ENCODE data around the gene BRD7.

Gene BRD7

DNA sequence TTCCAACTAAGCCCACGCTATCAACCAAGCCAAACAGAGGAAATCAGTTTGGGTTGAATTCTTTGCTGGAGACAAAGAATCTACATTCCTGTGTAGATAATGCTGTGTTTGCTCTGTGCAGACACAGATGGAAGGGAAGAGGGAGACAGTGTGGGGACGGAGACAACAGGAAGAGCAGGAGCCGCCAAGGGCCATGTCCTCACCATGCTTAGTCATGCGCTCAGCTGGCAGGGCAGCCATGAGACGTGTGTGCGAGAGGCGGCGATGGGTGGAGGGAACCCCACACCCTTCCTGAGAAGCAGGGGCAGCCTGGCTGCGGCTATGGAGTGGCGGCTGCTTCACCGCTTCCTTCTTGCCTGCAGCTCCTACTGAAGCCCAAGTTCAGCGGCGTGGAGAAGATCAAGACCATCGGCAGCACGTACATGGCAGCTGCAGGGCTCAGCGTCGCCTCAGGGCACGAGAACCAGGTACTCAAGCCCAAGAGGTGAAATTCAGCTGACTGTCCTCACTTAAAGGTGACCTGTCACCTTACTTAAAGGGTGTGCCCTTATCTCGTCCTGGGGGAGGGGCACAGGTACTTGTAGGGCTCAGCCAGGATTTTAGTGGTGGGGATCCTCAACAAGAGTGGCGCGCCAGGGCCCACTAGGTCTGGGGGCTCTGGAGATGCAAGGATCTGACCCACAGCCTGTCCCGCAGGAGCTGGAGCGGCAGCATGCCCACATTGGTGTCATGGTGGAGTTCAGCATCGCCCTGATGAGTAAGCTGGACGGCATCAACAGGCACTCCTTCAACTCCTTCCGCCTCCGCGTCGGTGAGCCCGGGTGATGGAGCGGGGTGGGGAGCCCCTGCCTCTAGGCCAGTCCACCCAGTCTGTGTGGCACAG is 55.0 kb downstream of the BRD7 start:
- H3K4me3 ChIP-seq (ENCODE audit: low read length) = no peak overlapping the region
- DNase-seq (ENCODE audit: low read depth) = no peak
- TF ChIP-seq, protein P1, sequence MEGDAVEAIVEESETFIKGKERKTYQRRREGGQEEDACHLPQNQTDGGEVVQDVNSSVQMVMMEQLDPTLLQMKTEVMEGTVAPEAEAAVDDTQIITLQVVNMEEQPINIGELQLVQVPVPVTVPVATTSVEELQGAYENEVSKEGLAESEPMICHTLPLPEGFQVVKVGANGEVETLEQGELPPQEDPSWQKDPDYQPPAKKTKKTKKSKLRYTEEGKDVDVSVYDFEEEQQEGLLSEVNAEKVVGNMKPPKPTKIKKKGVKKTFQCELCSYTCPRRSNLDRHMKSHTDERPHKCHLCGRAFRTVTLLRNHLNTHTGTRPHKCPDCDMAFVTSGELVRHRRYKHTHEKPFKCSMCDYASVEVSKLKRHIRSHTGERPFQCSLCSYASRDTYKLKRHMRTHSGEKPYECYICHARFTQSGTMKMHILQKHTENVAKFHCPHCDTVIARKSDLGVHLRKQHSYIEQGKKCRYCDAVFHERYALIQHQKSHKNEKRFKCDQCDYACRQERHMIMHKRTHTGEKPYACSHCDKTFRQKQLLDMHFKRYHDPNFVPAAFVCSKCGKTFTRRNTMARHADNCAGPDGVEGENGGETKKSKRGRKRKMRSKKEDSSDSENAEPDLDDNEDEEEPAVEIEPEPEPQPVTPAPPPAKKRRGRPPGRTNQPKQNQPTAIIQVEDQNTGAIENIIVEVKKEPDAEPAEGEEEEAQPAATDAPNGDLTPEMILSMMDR (conservative IDR thresholded peaks at IDR 0.05; ENCODE audit: low read depth, low read length) = no peak

DNA sequence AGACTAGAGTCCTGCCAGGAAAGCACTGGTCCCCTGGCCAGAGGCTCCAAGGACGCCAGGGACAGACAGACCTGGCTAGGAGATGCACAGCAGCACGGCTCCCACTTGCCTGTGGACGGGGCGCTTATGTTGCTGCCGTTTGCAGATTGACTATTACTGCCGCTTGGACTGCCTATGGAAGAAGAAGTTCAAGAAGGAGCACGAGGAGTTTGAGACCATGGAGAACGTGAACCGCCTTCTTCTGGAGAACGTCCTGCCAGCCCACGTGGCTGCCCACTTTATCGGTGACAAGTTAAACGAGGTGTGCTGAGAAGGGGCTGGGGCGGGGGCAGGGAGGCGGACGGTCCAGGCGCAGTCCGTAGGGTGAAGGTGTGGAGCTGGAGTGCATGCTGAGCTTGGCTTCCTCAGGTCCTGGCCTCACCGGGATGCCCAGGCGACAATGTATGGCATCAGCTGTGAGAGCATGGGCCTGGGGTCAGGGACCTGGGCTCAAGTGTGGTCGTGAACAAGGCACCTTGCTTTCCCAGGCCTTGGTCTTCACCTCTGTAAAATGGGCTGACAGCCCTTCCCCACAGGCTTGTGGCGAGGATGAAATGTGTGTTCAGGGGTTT is 56.8 kb downstream of the BRD7 start:
- no peak overlapping the region for H3K4me3 ChIP-seq (ENCODE audit: low read length)
- TF ChIP-seq, protein P1 (conservative IDR thresholded peaks at IDR 0.05; ENCODE audit: low read depth, low read length) = no peak
- DNase-seq (ENCODE audit: low read depth) = no peak

DNA sequence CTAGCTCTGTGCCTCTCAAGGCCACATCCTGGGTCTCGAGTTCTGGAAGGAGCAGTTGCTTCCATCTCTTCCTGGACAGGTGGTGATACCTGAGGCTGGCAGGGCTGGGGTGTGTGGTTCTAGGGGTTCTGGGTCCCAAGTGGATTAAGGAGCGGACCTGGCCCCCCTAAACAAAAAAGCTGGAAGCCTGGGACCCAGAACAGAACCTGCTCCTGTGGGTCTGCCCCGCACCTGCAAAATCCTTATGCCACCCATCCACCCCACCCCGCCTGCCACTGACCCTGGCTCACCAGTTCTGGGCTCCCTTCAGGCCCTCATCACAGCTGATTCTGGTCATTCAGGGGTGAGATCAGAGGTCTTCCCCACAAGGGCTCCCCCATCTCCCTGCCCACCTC is 57.7 kb downstream of the BRD7 start:
- DNase-seq (ENCODE audit: low read depth) = no peak
- TF ChIP-seq, protein P1 (conservative IDR thresholded peaks at IDR 0.05; ENCODE audit: low read depth, low read length) = no peak
- no peak overlapping the region for H3K4me3 ChIP-seq (ENCODE audit: low read length)

DNA sequence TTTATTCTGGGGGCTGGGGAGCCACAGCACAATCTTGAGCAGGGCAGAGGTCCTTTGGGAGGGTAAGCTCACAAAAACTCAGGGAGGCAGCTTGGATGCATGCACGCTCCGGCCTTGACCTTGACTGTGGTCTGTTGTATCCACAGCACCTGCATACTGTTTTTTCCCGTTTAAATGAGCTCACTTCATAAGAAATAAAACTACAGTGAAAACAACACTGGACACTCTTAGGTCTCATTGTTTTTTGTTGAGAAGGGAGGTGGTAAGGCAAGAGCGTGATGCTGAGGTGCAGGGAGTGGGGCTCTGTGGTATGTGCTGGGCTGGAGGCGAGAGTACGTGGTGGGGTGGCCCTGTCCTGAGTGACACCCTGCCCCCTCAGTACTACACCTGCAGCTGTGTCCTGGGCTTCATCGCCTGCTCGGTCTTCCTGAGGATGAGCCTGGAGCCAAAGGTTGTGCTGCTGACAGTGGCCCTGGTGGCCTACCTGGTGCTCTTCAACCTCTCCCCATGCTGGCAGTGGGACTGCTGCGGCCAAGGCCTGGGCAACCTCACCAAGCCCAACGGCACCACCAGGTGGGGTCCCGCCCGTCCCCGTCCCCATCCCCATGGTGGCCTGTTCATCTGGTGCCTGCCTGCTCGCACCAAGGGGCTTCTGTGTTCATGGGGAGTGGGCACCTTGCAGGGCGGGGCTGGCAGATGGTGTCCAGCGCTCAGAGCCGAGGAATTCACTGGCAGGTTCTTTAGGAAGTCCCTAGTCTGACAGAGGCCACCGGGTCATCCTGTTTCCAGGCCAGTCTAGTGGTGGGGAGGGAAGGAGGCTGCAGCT is 58.3 kb downstream of the BRD7 start:
- H3K4me3 ChIP-seq (ENCODE audit: low read length) = no peak overlapping the region
- DNase-seq (ENCODE audit: low read depth) = no peak
- TF ChIP-seq, protein P1 (conservative IDR thresholded peaks at IDR 0.05; ENCODE audit: low read depth, low read length) = no peak

DNA sequence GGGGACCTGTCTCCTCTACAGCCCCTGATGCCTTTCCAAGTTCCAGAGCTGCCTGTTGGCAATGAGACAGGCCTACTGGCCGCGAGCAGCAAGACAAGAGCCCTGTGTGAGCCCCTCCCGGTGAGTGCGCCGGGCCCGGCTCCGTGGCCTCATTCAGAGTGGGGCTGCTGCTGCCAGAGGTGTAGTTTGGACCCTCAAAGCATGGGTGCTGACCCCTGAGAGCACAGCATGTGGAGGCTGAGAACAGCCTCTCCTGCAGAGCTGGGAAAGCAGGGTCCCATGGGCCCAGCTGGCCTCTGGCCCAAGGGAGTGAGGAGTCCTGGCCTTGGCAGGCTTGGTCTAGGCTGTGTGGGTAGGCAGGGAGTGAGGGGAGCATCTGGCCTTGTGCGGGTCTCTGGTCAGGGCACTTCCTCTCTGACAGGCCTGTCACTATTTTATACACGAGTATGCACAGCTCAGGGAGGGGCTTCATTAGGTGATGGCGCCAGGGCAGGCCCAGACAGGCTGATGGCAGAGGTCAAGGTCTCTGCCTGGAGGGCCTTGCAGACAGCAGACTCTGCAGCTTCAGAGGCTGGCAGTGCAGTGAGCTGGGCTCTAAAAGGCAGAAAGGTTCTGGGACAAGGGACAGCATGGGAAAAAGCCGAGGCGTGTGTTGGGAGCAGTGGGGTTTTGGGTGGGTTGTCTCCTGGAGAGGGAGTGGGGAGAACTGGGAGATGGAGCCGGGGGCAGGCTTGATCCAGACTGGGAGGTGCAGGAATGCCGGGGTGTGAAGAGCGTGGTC is 59.1 kb downstream of the BRD7 start:
- TF ChIP-seq, protein P1 (conservative IDR thresholded peaks at IDR 0.05; ENCODE audit: low read depth, low read length) = no peak
- DNase-seq (ENCODE audit: low read depth) = no peak
- no peak overlapping the region for H3K4me3 ChIP-seq (ENCODE audit: low read length)

DNA sequence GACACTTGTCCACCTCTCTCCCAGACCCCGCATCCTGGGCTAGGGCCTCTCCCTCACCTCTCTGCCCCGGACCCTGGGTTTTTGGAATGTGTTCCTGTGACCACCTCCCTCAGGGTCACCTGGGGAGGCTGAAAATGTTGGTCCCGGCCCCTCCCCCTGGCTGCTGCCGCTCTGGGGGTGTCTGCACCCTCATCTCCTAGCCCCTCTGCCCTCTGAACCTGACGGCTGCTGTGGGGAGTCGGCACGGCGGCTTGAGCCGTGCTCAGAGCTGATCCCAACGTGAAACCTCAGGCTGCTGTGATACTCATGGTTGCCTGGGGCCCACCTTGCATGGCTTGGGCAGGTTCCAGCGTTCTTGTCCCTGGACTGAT is 59.6 kb downstream of the BRD7 start:
- TF ChIP-seq, protein P1 (conservative IDR thresholded peaks at IDR 0.05; ENCODE audit: low read depth, low read length) = no peak

More for the DNA sequence above, 59.6 kb downstream of the BRD7 start:
- H3K4me3 ChIP-seq (ENCODE audit: low read length) = no peak overlapping the region
- no peak for DNase-seq (ENCODE audit: low read depth)

Data from retinal pigment epithelial cell (primary cell).